Measurements from ENCODE around the gene TOR1A. TPM values are rescaled to one million over a fixed set of nuclear protein-coding genes. Genes with fewer than 3 reads are reported as not detected.
"Not testable (repeated sequence)": the region's sequence is repeated elsewhere in the genome, so short reads cannot be mapped to it uniquely, and the experiment has no call there.

Gene TOR1A
- total RNA-seq, 1 donor from 2014 or later = 32.7 TPM

DNA sequence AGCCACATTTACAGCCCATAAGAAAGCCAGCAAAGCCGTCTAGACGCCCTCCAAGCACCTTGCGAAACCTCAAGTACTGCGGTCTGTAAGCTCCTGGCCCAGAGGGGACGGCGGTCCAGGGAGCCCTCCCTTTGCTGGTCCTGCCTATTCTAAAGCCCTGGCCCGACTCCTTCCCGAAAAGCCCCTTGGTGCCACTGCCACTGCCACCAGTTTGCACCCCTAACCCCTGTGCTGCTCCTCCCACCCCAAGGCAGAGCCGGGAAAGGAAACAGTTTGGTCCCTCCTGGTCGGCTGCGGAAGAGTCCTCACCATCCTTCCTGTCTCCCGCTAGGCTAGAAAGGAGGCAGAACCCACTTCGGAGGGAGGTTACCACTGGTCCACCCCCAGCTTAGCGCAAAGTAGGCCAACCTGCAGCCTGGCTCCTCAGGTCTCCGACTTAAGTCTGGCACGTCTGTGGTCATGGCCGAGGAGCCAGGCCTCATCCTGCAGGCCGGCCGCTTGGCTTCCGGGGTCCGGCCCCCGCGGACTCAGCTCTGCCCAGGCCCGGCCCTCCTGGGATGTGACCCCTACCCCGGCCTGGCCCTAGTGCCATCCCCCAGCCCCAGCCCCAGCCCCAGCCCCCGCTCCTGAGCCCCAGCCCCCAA is 916 bp downstream of the TOR1A start:
- DNase-seq (ENCODE audit: low read depth in 2 of 2) = peak; percentile 8 to 45

GRCh38 chr9:129816501-129817435 is 7.2 kb downstream of the TOR1A start:
- no peak for DNase-seq (ENCODE audit: low read depth in 2 of 2)

- DNase-seq (ENCODE audit: low read depth in 2 of 2) = no peak
Observed at GRCh38 chr9:129815278-129815677, 8.7 kb downstream of the TOR1A start.

DNA sequence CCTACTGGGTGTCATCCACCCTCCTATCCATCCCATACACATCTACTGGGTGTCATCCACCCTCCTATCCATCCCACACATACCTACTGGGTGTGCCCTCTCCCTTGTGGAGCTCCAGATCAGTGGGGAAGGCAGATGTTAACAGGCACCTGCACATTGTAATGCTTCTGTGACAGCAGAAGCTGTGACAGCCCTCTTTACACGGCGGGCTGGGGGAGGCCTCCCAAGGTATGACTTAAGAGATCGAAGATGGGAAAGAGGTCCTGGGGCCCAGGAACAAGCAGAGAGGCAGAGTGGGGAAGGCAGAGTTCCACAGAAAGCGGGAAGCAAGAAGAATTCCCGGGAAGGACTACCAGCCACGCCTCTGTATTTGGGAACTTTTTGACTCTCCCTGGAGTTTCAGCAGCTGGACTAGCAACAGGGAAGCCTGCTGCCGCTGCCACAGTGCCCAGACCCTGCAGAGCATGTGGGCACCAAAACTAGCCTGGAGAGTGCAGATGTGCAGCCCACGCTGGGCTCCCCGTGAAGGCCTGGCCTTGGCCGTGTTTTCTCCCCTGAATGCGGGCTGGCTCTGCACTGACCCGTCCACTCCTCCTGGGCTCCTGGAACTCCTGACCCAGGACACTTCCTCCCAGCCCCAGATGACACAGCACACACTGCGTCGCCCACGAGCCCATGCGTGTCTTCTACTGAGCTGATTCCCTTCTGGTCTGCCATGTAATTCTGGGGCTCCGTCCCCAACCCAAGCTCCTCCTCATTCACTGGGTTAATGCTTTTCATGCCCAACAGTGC is 9.3 kb downstream of the TOR1A start:
- no peak for DNase-seq (ENCODE audit: low read depth in 2 of 2)

- no peak for DNase-seq (ENCODE audit: low read depth in 2 of 2)
Observed at GRCh38 chr9:129813661-129814060, 10.3 kb downstream of the TOR1A start.

GRCh38 chr9:129812385-129812784 is 11.6 kb downstream of the TOR1A start:
- no peak for DNase-seq (ENCODE audit: low read depth in 2 of 2)

GRCh38 chr9:129811967-129812363 is 12.0 kb downstream of the TOR1A start:
- DNase-seq (ENCODE audit: low read depth in 2 of 2) = no peak

DNA sequence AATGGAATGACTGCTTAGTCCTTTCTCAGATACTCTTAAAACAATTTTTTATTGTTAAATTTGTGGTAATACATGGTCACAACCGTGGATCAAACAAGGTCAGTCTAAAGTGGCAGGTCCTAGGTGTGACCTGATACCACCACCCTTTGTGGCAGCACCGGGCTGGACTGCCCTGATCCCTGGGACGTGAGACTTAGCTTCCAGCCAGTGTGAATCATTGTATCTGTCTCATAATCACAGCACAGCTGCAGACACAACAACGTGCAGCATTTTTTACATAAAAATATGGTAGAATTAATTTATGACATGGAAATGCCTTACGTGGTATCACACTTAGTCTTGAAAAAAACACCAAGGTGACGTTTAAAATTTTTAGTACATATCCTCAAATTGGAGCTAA is 13.1 kb downstream of the TOR1A start:
- no peak for DNase-seq (ENCODE audit: low read depth in 2 of 2)

DNA sequence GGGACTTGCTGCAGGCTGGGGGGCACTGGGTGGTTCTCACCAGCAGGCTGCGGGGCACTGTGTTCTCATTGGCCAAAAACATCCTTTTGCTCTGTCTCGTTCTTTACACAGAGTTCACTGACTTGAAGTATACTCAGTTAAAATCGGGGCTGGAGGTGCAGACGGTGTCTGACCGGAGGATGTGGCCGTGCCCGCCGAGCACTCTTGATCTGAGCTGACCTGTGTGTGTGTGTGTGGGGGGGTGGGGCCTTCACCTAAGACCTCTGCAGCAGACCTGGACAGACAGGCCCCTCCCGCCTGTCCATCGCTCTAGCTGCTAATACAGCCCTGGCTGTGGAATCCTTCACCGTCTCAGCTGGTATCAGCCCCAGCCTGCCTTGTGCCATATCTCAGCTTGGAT is 13.8 kb downstream of the TOR1A start:
- DNase-seq (ENCODE audit: low read depth in 2 of 2) = no peak

DNA sequence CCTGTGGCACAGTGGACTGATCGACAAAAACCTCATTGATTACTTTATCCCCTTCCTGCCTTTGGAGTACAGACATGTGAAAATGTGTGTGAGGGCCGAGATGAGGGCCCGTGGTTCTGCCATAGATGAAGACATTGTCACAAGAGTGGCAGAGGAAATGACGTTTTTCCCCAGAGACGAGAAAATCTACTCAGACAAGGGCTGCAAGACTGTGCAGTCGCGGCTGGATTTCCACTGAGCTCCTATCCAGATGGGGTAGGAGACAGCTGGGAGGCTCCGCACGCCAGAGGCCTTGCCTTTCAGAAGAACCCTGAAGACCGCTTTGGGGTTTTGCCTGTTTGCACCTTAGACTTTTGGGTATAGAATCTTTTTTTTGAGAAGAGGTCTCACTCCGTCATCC is 14.6 kb downstream of the TOR1A start:
- DNase-seq (ENCODE audit: low read depth in 2 of 2) = no peak

DNA sequence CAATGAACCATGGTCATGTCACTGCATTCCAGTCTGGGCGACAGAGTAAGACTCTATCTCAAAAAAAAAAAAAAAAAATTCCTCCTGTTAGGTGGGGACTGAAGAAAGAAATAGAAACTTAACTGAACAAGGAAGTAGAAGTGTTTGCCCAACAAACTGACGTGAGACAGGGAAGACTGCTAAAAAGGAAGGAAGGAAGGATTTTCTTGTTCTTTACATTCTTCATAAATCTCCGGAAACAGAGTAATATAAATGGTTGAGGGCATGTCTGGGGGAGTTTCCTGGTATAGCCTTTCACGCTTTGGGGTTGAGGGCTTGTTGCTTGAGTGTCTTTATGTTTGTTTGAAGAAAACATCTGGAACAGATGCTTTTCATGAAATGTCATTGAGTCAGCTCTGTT is 17.9 kb downstream of the TOR1A start:
- DNase-seq (ENCODE audit: low read depth in 2 of 2) = no peak

GRCh38 chr9:129803676-129804060 is 20.3 kb downstream of the TOR1A start:
- DNase-seq (ENCODE audit: low read depth in 2 of 2) = no peak

DNA sequence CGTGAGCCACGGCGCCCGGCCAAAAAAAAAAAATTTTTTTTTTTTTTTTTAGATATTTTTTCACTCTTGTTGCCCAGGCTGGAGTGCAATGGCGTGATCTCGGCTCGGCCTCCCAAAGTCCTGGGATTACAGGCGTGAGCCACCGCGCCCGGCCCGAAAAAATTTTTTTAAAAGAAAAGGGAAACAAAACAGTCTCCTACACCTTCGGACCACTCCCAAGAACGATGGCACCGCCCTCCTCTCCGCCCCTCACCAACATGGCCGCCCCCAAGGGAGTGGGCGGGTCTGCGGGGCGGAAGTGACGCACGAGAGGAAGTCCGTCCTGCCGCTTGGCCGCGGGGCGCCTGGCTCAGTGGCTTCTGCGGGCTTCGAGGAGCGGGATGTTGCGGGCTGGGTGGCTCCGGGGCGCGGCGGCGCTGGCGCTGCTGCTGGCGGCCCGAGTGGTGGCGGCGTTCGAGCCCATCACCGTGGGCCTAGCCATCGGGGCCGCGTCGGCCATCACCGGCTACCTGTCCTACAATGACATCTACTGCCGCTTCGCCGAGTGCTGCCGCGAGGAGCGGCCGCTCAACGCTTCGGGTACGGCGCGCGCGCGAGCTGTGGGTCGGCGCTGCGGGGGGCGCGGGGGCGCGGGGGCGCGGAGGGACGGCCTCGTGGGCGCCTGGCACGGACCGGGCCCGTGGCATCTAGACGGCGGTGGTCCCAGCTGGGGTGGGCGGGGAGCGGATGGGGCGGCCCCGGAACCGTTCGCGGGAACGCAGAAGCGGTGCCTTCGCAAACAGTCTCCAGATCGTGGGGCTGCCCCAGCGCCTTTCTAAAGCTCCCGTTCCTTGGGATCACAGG is 20.9 kb downstream of the TOR1A start, which contains the start of gene TOR1B:
Gene TOR1B (plus strand): TSS at position 352 of the 843 bp plus-strand sequence. CDS start 29 bp downstream, at position 381.
- peak; percentile 93 to 96 for DNase-seq (ENCODE audit: low read depth in 2 of 2)

DNA sequence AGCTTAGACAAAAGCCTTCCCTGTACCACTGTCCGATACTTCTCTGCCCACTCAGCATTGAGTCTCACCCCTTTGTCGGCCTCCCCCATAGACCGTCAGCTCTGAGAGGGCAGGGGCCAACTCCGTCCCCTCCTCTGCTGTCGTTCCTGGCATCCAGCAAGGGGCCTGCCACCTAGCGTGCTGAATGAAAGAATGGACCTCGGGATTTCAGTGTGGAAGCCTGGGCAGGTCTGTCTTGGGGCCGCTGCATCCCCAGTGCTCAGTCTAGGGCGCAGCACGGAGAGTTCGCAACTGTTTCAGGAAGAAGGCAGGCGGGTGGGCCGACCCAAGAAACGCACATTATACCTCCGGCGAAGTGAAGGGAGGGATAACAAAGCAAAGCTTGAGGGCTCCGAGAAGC is 22.4 kb downstream of the TOR1A start:
- DNase-seq (ENCODE audit: low read depth in 2 of 2) = no peak

DNA sequence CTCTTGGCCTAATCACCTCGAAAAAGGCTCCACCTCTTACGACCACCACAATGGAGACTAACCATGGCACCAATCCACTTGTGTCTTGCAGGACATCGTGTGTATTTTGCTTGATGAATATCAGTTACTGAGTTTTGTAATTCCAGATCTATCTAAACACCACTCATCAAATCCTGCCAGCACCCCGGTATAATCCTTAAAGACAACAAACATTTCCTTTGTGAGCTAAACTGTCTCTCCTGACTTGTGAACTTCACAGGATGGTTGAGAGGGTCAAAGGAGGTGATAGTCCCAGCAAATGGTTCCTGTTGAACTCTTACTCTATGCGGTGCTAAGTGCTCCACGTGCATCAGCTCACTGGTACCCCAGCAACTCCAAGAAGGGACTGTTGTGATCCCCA is 25.0 kb downstream of the TOR1A start:
- no peak for DNase-seq (ENCODE audit: low read depth in 2 of 2)

DNA sequence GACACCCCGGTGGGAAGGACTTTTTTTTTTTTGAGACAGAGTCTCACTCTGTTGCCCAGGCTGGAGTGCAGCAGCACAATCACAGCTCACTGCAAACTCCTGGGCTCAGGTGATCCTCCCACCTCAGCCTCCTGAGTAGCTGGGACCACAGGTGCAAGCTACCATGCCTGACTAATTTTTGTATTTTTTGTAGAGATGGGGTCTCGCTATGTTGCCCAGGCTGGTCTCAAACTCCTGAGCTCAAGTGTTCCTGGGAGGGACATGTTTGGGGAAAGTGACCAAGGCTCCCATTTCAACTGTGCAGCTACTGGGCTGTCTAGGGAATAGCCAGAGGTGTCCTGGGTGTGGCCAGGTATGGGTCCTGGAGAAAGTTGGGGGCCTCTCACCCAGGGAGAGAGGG is 27.9 kb downstream of the TOR1A start:
- DNase-seq (ENCODE audit: low read depth in 2 of 2) = not testable (repeated sequence)

DNA sequence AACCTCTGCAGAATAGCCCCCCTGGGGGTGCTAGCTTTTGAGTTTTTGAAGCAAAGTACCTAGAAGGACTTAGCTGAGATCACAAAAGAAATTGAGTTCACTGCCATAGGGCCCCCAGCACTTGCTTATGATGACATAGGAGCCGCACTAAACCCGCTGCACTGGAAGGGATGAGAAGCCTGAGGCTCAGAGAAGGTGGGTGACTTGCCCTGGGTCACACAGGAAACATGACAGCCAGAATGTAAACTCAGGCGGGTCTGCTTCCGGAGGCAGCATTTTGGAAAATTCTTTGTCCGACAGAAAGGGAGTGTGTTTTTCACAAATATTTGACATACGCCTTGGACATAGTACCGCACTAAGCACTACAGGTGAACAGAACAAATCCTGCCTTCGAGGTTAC is 29.4 kb downstream of the TOR1A start:
- no peak for DNase-seq (ENCODE audit: low read depth in 2 of 2)

DNA sequence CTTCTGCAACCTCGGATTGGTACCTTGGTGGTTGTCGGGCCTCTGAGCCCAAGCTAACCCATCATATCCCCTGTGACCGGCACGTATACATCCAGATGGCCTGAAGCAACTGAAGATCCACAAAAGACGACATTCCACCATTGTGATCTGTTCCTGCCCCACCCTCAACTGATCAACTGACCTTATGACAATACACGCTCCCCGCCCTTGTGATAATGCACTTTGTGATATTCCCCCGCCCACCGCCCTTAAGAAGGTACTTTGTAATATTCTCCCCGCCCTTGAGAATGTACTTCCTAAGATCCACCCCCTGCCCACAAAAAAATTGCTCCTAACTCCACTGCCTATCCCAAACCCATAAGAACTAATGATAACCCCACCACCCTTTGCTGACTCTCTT is 37.5 kb downstream of the TOR1A start:
- DNase-seq (ENCODE audit: low read depth in 2 of 2) = no peak

GRCh38 chr9:129785866-129786265 is 38.1 kb downstream of the TOR1A start:
- no peak for DNase-seq (ENCODE audit: low read depth in 2 of 2)

DNA sequence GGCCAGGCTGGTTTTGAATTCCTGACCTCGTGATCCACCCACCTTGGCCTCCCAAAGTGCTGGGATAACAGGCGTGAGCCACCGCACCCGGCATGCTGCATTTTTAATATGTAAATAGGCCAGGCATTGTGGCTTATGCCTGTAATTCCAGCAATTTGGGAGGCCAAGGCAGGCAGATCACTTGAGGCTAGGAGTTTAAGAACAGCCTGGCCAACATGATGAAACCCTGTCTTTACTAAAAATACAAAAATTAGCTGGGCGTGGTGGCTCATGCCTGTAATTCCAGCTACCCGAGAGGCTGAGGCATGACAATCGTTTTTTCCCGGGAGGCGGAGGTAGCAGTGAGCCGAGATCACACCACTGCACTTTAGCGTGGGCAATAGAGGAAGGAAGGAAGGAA is 39.0 kb downstream of the TOR1A start:
- not testable (repeated sequence) for DNase-seq (ENCODE audit: low read depth in 2 of 2)

All from lung microvascular endothelial cell (primary cell).